Choroid plexus epithelial cell (primary cell): ENCODE data around the gene METTL16.

Experiments used
- DNase-seq: peaks from one replicate; pipeline ENCODE4 v3.0.0-alpha.2; 2010; ENCODE audit warnings: low read depth
- H3K4me3 ChIP-seq: 2 replicates; pipeline ENCODE4 v1.5.1; 2011; ENCODE audit warnings: low read depth, mild to moderate bottlenecking, control low read depth, low read length, moderate library complexity
- CTCF ChIP-seq: conservative IDR thresholded peaks from 2 replicates; pipeline ENCODE4 v1.5.1; 2011; ENCODE audit warnings: low read depth, mild to moderate bottlenecking, control low read depth, inconsistent platforms, low read length, moderate library complexity

METTL16 gene

GRCh38 chr17:2377659-2378058, 134.0 kb downstream of the METTL16 start:
- no peak for DNase-seq
- H3K4me3 ChIP-seq = no peak overlapping the region
- TF ChIP-seq CTCF = no peak

- DNase-seq = no peak
- no peak overlapping the region for H3K4me3 ChIP-seq
- TF ChIP-seq CTCF = no peak
Measured at GRCh38 chr17:2376107-2376506, 135.6 kb downstream of the METTL16 start.

GRCh38 chr17:2375406-2375805, 136.3 kb downstream of the METTL16 start:
- TF ChIP-seq CTCF = no peak
- H3K4me3 ChIP-seq = no peak overlapping the region
- no peak for DNase-seq

DNA sequence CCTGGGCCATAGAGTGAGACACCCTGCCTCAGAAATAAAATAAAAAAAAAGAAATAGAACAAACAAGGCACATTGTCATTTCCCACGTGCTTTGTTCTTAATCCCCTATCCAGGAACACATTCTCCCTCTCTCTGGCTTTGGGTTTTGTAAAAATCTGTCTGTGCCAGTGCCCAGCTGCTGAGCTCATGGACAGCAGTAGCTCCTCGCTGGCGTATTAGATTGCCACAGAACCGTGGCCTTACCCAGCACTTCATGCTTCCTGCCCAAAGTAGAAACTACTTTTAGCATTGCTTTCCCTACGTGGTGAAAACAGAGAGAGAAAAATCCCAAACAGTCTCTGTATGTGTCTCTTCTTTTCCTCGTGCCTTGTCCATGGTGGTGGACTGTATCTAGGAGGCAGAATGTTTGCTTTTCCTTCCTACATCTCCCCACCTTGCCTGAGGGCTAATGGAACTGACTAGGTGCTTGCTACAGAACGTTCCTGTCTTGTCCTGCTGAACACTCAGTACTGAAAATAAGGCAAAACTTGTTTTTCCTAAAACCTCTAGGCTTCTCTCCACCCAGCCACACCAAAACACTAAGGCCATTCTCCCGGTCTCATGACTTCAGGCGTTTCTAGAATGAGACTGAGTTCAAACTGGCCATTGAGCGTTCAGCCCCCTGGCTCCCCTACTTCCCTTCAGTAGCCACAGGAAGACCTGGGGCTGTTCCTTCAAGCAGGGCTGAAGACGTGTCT, 137.0 kb downstream of the METTL16 start:
- no peak for TF ChIP-seq CTCF
- DNase-seq = no peak
- no peak overlapping the region for H3K4me3 ChIP-seq

GRCh38 chr17:2373179-2373578, 138.5 kb downstream of the METTL16 start:
- no peak for DNase-seq
- no peak for TF ChIP-seq CTCF
- H3K4me3 ChIP-seq = no peak overlapping the region

GRCh38 chr17:2372681-2373080, 139.0 kb downstream of the METTL16 start:
- TF ChIP-seq CTCF = no peak
- DNase-seq = no peak
- no peak overlapping the region for H3K4me3 ChIP-seq

- H3K4me3 ChIP-seq = no peak overlapping the region
- no peak for DNase-seq
- TF ChIP-seq CTCF = no peak
Measured at GRCh38 chr17:2372180-2372579, 139.5 kb downstream of the METTL16 start.
